SH-SY5Y (cell line): ENCODE measurements around the gene FIBIN.

ENCODE experiments used
- GATA2 ChIP-seq: IDR thresholded peaks from 2 replicates; pipeline ENCODE4 v1.6.1; 2011; ENCODE audit warnings: mild to moderate bottlenecking, low read depth, low read length
- GATA3 ChIP-seq: IDR thresholded peaks from 2 replicates; pipeline ENCODE4 v1.6.1; 2011; ENCODE audit warnings: low read depth, mild to moderate bottlenecking, low read length, moderate library complexity

GRCh38 chr11:27025312-27025955, 31.5 kb downstream of the FIBIN start:
- TF ChIP-seq GATA3 (no peak), GATA2 (no peak)
